HepG2 (cell line): ENCODE measurements around the gene BCAR3. TPM values are rescaled to one million over a fixed set of nuclear protein-coding genes. Genes with fewer than 3 reads are reported as not detected.
A peak's percentile ranks its signal among the peaks of the same experiment; 100 is the strongest.

Experiments used
- ATAC-seq: fragments of 200-7000 bp; cut with Tn5 transposase; 3 replicates; pipeline ENCODE4 v1.9.1; 2020; ENCODE audit warnings: mild to moderate bottlenecking, moderate library complexity
- BruUV-seq: library from RNA; stranded (reverse); fragments of 400-500 nt; replicated peaks from 2 replicates; lab custom pipeline; 2021; lab: Mats Ljungman, UMichigan
- CTCF ChIA-PET: fragments of 300-600 bp; formaldehyde crosslinking; extraction: SDS; loops from one replicate; lab custom pipeline; 2021; ENCODE audit warnings: low total read pairs, inconsistent platforms, low intra/inter-chr PET ratio; lab: Yijun Ruan, JAX
- POLR2A ChIA-PET: fragments of 350-600 bp; sonication (Branson Sonifier 250); formaldehyde crosslinking; loops from one replicate; lab custom pipeline; 2020; ENCODE audit warnings: antibody characterized with exemption, inconsistent platforms; lab: Yijun Ruan, JAX
- DNase-seq: peaks from one replicate; pipeline ENCODE4 v3.0.0-alpha.2; 2015; ENCODE audit warnings: low spot score
- FAIRE-seq: peaks from 3 replicates; lab custom pipeline; 2011; peaks lifted over from hg19 to GRCh38; lab: Jason Lieb, UNC
- H2AFZ ChIP-seq: one replicate; pipeline ENCODE4 v1.6.1; 2011; ENCODE audit warnings: low read length, inconsistent platforms
- H3K27ac ChIP-seq: fragments of 300-600 bp; 3 replicates; pipeline ENCODE4 v1.8.0; 2011; ENCODE audit warnings: mixed run types, mild to moderate bottlenecking, mixed read lengths, low read length, inconsistent platforms; ENCODE audit not compliant: insufficient read depth; ENCODE audit errors: extremely low read length
- H3K27me3 ChIP-seq, 2 experiments: fragments of 200-600 bp in 1 of 2; 2 replicates in 1 of 2; 3 replicates in 1 of 2; pipeline versions ENCODE4 v1.6.0 to v1.8.0; 2011; ENCODE audit warnings: low read length in 2 of 2, mild to moderate bottlenecking in 2 of 2, moderate library complexity in 2 of 2, inconsistent platforms in 1 of 2; ENCODE audit not compliant: insufficient read depth in 2 of 2, control insufficient read depth in 1 of 2
- H3K36me3 ChIP-seq, 2 experiments: fragments of 200-600 bp in 1 of 2; replicated peaks in 1 of 2; 2 replicates in 1 of 2; 3 replicates in 1 of 2; pipeline versions ENCODE4 v1.5.1 to v1.8.0; 2011; ENCODE audit warnings: low read length in 2 of 2, inconsistent platforms in 1 of 2; ENCODE audit not compliant: insufficient read depth in 2 of 2, control insufficient read depth in 1 of 2
- H3K4me1 ChIP-seq: 2 replicates; pipeline ENCODE4 v1.5.1; 2012; ENCODE audit warnings: low read length, inconsistent platforms; ENCODE audit not compliant: insufficient read depth
- H3K4me2 ChIP-seq: 2 replicates; pipeline ENCODE4 v1.6.0; 2011; ENCODE audit warnings: low read depth, low read length, inconsistent platforms
- H3K4me3 ChIP-seq, 3 experiments: fragments of 200-600 bp in 1 of 3; sonication (generic), shearing (Covaris generic) in 1 of 3; replicated peaks in 1 of 3; 2 replicates each; pipeline ENCODE4 v1.5.1; 2011 to 2016; ENCODE audit warnings: low read length in 3 of 3, inconsistent platforms in 2 of 3, low read depth in 2 of 3, mild to moderate bottlenecking in 2 of 3, control low read depth in 1 of 3, mixed read lengths in 1 of 3; ENCODE audit not compliant: insufficient read depth in 1 of 3
- H3K79me2 ChIP-seq: one replicate; pipeline ENCODE4 v1.6.1; 2011; ENCODE audit warnings: low read length, inconsistent platforms; ENCODE audit not compliant: insufficient read depth
- H3K9ac ChIP-seq: 2 replicates; pipeline ENCODE4 v1.6.0; 2011; ENCODE audit warnings: mild to moderate bottlenecking, low read depth, low read length, inconsistent platforms; ENCODE audit not compliant: insufficient read depth
- H3K9me3 ChIP-seq: 2 replicates; pipeline ENCODE4 v1.5.1; 2012; ENCODE audit warnings: mild to moderate bottlenecking, low read length
- H4K20me1 ChIP-seq: 2 replicates; pipeline ENCODE4 v1.6.0; 2011; ENCODE audit warnings: inconsistent platforms, mild to moderate bottlenecking, low read length, moderate library complexity; ENCODE audit not compliant: insufficient read depth
- CREBL2 ChIP-seq: sonication (generic); formaldehyde crosslinking; IDR thresholded peaks from 2 replicates; pipeline ENCODE4 v1.8.1; 2023; ENCODE audit warnings: missing genetic modification reagents, mild to moderate bottlenecking, borderline replicate concordance
- GLI4 ChIP-seq: sonication (generic); formaldehyde crosslinking; IDR thresholded peaks from 2 replicates; pipeline ENCODE4 v1.5.1; 2020; ENCODE audit warnings: missing genetic modification reagents, mild to moderate bottlenecking, moderate library complexity, borderline replicate concordance
- NR2F1 ChIP-seq, 2 experiments: fragments of 450-650 bp in 1 of 2; formaldehyde crosslinking in 1 of 2; IDR thresholded peaks; 2 replicates each; pipeline versions ENCODE4 v1.5.0 to v1.6.1; 2016 to 2020; ENCODE audit warnings: mild to moderate bottlenecking in 1 of 2, missing compliant biosample characterization in 1 of 2, missing genetic modification reagents in 1 of 2, moderate library complexity in 1 of 2
- USF2 ChIP-seq, 2 experiments: sonication (generic) in 1 of 2; formaldehyde crosslinking in 1 of 2; IDR thresholded peaks; 2 replicates each; pipeline versions ENCODE4 v1.5.1 to v1.6.1; 2011 to 2020; ENCODE audit warnings: borderline replicate concordance in 1 of 2, low read depth in 1 of 2, low read length in 1 of 2, mild to moderate bottlenecking in 1 of 2, missing genetic modification reagents in 1 of 2, moderate library complexity in 1 of 2
- WGBS: methylation state at CpG from one replicate; pipeline ENCODE4 v1.1.6; 2017; ENCODE audit warnings: low lambda C conversion rate; 5-methylcytosine and 5-hydroxymethylcytosine counted together
- in situ Hi-C: cut with HindIII; loops from 2 replicates; pipeline ENCODE4 v1.10.0; 2017; ENCODE audit warnings: low pct_unique_long_range_greater_than_20kb; ENCODE audit not compliant: extremely low pct_ligation_motif_present
- intact Hi-C: fragments of 100-400 bp; cut with micrococcal nuclease; formaldehyde crosslinking; loops from one replicate; pipeline ENCODE4 v1.10.0; 2022; ENCODE audit not compliant: unreplicated experiment
- polyA plus RNA-seq, 8 experiments: library from polyadenylated mRNA; depleted of rRNA in 3 of 8; stranded (reverse) in 7 of 8; unstranded in 1 of 8; fragments of >200 nt; fragmentation: Illumina TruSeq in 4 of 8; extraction: Trizol in 4 of 8; gene quantifications; 2 replicates each; pipeline versions ENCODE4 v1.2.1 to v1.2.3, GENCODE V29; 2011 to 2016; ENCODE audit warnings: low read depth in 4 of 8, missing spikeins in 1 of 8, mixed read lengths in 1 of 8; ENCODE audit not compliant: insufficient read depth in 1 of 8
- total RNA-seq, 5 experiments: library from RNA; depleted of rRNA; stranded (reverse); fragments of >200 nt; fragmentation: Illumina TruSeq; extraction: Trizol; gene quantifications; 2 replicates each; pipeline ENCODE4 v1.2.3, GENCODE V29; 2016; ENCODE audit warnings: low read depth in 1 of 5
- TF ChIP-seq, protein P1 (sequence below): sonication (generic); formaldehyde crosslinking; IDR thresholded peaks from 2 replicates; pipeline ENCODE4 v1.5.0; 2020; ENCODE audit warnings: mild to moderate bottlenecking, missing genetic modification reagents, moderate library complexity

Gene BCAR3
- total and polyA plus RNA-seq, 2 of the 13 experiments (the other 11 are each of a cell fraction or from before 2014, with no cell fraction given) = 3.6 to 4.8 TPM

- Histone ChIP-seq H3K27me3 (no peaks in the 10 kb centered on the region), H3K27ac (peak overlapping the region; percentile 20), H3K36me3 (peaks cover 0 to 1% of the 10 kb centered on the region in 2 experiments; a peak in 1 of 5 replicates), H4K20me1 (no peaks in the 10 kb centered on the region), H3K79me2 (peaks cover 10% of the 10 kb centered on the region), H3K4me1 (peaks cover 93% of the 10 kb centered on the region), H3K9me3 (no peaks in the 10 kb centered on the region), H3K4me2 (no peak overlapping the region), H3K9ac (no peak overlapping the region), H3K4me3 (no peak overlapping the region), H2AFZ (no peak overlapping the region)
- WGBS = 95% methylated on average over 5 of the region's 5 CpGs
- TF ChIP-seq, protein P1, sequence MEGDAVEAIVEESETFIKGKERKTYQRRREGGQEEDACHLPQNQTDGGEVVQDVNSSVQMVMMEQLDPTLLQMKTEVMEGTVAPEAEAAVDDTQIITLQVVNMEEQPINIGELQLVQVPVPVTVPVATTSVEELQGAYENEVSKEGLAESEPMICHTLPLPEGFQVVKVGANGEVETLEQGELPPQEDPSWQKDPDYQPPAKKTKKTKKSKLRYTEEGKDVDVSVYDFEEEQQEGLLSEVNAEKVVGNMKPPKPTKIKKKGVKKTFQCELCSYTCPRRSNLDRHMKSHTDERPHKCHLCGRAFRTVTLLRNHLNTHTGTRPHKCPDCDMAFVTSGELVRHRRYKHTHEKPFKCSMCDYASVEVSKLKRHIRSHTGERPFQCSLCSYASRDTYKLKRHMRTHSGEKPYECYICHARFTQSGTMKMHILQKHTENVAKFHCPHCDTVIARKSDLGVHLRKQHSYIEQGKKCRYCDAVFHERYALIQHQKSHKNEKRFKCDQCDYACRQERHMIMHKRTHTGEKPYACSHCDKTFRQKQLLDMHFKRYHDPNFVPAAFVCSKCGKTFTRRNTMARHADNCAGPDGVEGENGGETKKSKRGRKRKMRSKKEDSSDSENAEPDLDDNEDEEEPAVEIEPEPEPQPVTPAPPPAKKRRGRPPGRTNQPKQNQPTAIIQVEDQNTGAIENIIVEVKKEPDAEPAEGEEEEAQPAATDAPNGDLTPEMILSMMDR = no peak
- TF ChIP-seq GLI4 (CRISPR knock-in tag) = no peak
- no peak for TF ChIP-seq NR2F1 (CRISPR knock-in tag; IDR thresholded peaks at IDR 0.05)
- TF ChIP-seq CREBL2 = no peak
- TF ChIP-seq USF2 (IDR thresholded peaks at IDR 0.05; ENCODE audit: low read depth, low read length) = no peak
- no peak for TF ChIP-seq USF2 (CRISPR knock-in tag; IDR thresholded peaks at IDR 0.05; ENCODE audit: borderline replicate concordance)
- CTCF ChIA-PET = no interaction called here
- POLR2A ChIA-PET = interaction anchor here (1.2 to 5.1 kb wide), 3 partner anchors 186 to 225 kb away, joined by 4 to 30 read pairs (median 4); no protein-coding TSS in a partner anchor
- FAIRE-seq (no peak), ATAC-seq (no peak), DNase-seq (no peak)
- BruUV-seq = no TSS peak
- in situ Hi-C loops (no loop called here), intact Hi-C loops (no loop called here)
These were observed 60.4 kb downstream of the BCAR3 start for GRCh38 chr1:93621246-93621645.
